ENCODE measurements around the gene ALDH3A2.

- no peak for TF ChIP-seq EZH2 (IDR thresholded peaks at IDR 0.05; ENCODE audit: insufficient read depth, poor library complexity, severe bottlenecking)
- no peak for TF ChIP-seq EZH2phosphoT487 (IDR thresholded peaks at IDR 0.05; ENCODE audit: insufficient read depth, low read depth)
Observed at GRCh38 chr17:19656336-19656735, 7.8 kb downstream of the ALDH3A2 start.

All from GM23248 (cell line).